NCI-H526 (cell line): ENCODE measurements around the gene C14orf119.

Experiments used
- DNase-seq, 2 experiments: peaks; one replicate each; lab custom pipeline; 2025; lab: John Stamatoyannopoulos, UW

C14orf119 gene

GRCh38 chr14:23149745-23150144 lies 54.4 kb downstream of the C14orf119 start:
- no peak for DNase-seq
